Measurements from ENCODE around the gene TMEM86B. TPM values are rescaled to one million over a fixed set of nuclear protein-coding genes. Genes with fewer than 3 reads are reported as not detected.
A peak's percentile ranks its signal among the peaks of the same experiment; 100 is the strongest.

TMEM86B gene
- total and polyA plus RNA-seq, 5 donors from 2014 or later, result 0.25 to 13.3 (median 0.66) TPM; not detected in 1

DNA sequence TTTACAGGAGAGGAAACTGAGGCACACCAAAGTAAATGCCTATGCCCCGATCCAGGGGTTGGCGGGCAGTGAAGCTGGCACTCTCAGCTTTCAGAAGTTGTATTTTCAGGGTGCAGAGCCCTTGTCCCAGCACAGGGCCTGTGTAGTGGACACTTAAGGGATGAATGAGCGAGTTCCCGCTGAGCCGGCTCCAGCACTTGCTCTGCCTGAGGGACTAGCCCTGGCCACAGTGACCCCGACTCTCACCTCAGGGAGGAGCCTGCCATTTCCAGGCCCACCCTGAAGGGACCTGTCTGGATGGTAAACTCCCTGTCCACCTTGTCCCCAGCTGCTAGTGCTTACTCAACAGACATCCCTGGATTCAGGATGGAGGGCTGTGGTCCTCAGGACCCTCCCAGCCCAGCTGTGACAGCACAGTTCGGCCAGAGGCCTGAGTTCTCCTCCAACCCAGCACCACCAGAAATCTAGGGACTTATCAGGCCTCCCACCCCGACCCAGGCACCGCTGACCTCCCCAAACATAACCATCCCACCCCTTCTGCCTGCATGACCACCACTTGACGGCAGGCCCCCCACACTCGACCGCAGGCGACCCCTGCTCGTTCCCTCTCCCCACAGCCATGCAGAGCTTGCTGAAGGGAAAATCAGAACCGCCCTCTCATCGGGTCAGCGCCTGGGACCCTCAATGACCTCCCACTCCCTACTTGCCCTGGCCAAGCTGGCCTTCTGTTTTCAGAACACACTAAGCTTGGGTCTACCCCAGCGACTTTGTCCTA lies 21.9 kb upstream of the TMEM86B start:
- peaks cover 38% of the 10 kb centered on the region for H3K36me3 ChIP-seq (ENCODE audit: control insufficient read depth, insufficient read depth, low read length)
- no peaks in the 10 kb centered on the region for H3K9me3 Mint-ChIP-seq
- no peak overlapping the region for H3K4me3 ChIP-seq (ENCODE audit: low read depth, low read length)
- peaks cover 69% of the 10 kb centered on the region for H3K4me1 ChIP-seq (ENCODE audit: control insufficient read depth, insufficient read depth, low read length, poor library complexity, severe bottlenecking)
- H3K4me1 Mint-ChIP-seq, result peaks cover 10 to 72% (median 34%) of the 10 kb centered on the region in 4 donors
- H3K36me3 Mint-ChIP-seq, result peaks cover 12% of the 10 kb centered on the region
- peak overlapping the region; percentile 93 for H3K27ac ChIP-seq (ENCODE audit: insufficient read depth, low read length, poor library complexity, severe bottlenecking)
- no peaks in the 10 kb centered on the region for H3K27me3 Mint-ChIP-seq
- no peak for DNase-seq
- no peaks in the 10 kb centered on the region for H3K9me3 ChIP-seq (ENCODE audit: control insufficient read depth in 2 of 2, low read length in 2 of 2)
- no peaks in the 10 kb centered on the region for H3K27me3 ChIP-seq (ENCODE audit: control insufficient read depth, insufficient read depth, low read length)
- peak overlapping the region in 3 of 4 donors; percentile 66 to 88 (median 81) for H3K4me3 Mint-ChIP-seq
- peak overlapping the region; percentile 94 to 99 (median 96) for H3K27ac Mint-ChIP-seq
- no peak for ATAC-seq (ENCODE audit: low read depth in 2 of 2)

GRCh38 chr19:55249841-55250240 lies 21.3 kb upstream of the TMEM86B start:
- Histone ChIP-seq H3K36me3 (ENCODE audit: control insufficient read depth, insufficient read depth, low read length) (peaks cover 44% of the 10 kb centered on the region), H3K4me1 (ENCODE audit: control insufficient read depth, insufficient read depth, low read length, poor library complexity, severe bottlenecking) (peaks cover 63% of the 10 kb centered on the region), H3K4me3 (ENCODE audit: low read depth, low read length) (no peak overlapping the region), H3K9me3 (ENCODE audit: control insufficient read depth in 2 of 2, low read length in 2 of 2) (no peaks in the 10 kb centered on the region), H3K27ac (ENCODE audit: insufficient read depth, low read length, poor library complexity, severe bottlenecking) (no peak overlapping the region), H3K27me3 (ENCODE audit: control insufficient read depth, insufficient read depth, low read length) (no peaks in the 10 kb centered on the region)
- peaks cover 11% of the 10 kb centered on the region for H3K36me3 Mint-ChIP-seq
- peaks cover 10 to 66% (median 30%) of the 10 kb centered on the region in 4 donors for H3K4me1 Mint-ChIP-seq
- H3K4me3 Mint-ChIP-seq, result no peak overlapping the region
- no peak overlapping the region for H3K27ac Mint-ChIP-seq
- no peaks in the 10 kb centered on the region for H3K27me3 Mint-ChIP-seq
- no peak for ATAC-seq (ENCODE audit: low read depth in 2 of 2)
- H3K9me3 Mint-ChIP-seq, result no peaks in the 10 kb centered on the region
- DNase-seq, result no peak

DNA sequence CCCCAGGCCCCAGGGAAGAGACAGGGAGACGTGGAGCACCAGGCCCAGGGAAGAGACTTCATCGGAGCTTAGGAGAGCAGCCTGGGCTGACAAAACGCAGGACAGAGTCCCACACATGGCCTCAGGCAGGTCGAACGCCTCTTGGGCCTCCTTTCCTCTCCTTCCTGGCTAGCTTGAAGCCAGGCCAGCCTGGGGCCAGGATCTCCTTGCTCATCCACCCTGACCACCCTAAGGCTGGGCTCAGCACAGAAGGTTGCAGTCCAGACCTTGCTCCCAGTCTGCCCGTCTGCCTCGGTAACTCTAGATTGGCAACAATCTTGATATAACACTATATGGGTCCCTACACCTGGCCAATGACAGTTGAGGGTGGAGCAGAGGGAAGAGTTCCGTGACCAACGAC lies 20.1 kb upstream of the TMEM86B start:
- Histone ChIP-seq H3K4me3 (ENCODE audit: low read depth, low read length) (no peak overlapping the region), H3K27me3 (ENCODE audit: control insufficient read depth, insufficient read depth, low read length) (no peaks in the 10 kb centered on the region), H3K4me1 (ENCODE audit: control insufficient read depth, insufficient read depth, low read length, poor library complexity, severe bottlenecking) (peaks cover 52% of the 10 kb centered on the region), H3K36me3 (ENCODE audit: control insufficient read depth, insufficient read depth, low read length) (peaks cover 55% of the 10 kb centered on the region), H3K27ac (ENCODE audit: insufficient read depth, low read length, poor library complexity, severe bottlenecking) (no peak overlapping the region), H3K9me3 (ENCODE audit: control insufficient read depth in 2 of 2, low read length in 2 of 2) (no peaks in the 10 kb centered on the region)
- H3K27me3 Mint-ChIP-seq, result no peaks in the 10 kb centered on the region
- peak overlapping the region in 1 of 3 donors; percentile 73 for H3K27ac Mint-ChIP-seq
- peaks cover 4 to 55% (median 24%) of the 10 kb centered on the region in 4 donors for H3K4me1 Mint-ChIP-seq
- peaks cover 15% of the 10 kb centered on the region for H3K36me3 Mint-ChIP-seq
- ATAC-seq (ENCODE audit: low read depth in 2 of 2), result no peak
- H3K4me3 Mint-ChIP-seq, result peak overlapping the region in 3 of 4 donors; percentile 64 to 85 (median 64)
- no peak for DNase-seq
- H3K9me3 Mint-ChIP-seq, result no peaks in the 10 kb centered on the region

DNA sequence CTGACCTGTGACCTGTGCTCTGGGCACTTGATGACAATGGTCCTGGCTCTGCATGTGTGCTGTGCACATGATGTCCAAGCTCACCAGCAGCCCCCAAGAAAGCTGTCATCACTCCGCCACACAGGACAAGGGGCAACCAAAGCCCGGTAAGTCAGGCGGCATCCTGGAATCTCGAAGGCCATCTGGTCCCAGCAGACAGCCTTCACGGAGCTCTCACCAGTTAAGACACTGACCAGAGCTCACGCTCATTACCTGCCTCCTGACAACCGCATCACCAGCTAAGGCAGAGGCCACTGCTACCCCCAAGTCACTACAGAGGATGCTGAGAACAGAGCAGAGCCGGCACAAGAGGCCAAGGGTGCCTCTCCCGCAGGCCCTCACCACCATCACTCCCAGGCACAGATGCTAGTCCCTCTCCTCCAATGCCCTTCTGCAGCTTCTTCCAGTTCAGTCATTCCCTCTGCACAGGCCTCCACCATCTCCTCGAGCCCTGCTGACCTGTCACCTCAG lies 19.7 kb upstream of the TMEM86B start:
- peaks cover 47% of the 10 kb centered on the region for H3K4me1 ChIP-seq (ENCODE audit: control insufficient read depth, insufficient read depth, low read length, poor library complexity, severe bottlenecking)
- no peak overlapping the region for H3K27ac ChIP-seq (ENCODE audit: insufficient read depth, low read length, poor library complexity, severe bottlenecking)
- H3K36me3 Mint-ChIP-seq, result peaks cover 15% of the 10 kb centered on the region
- H3K4me3 ChIP-seq (ENCODE audit: low read depth, low read length), result no peak overlapping the region
- no peaks in the 10 kb centered on the region for H3K27me3 Mint-ChIP-seq
- no peak for DNase-seq
- no peaks in the 10 kb centered on the region for H3K9me3 Mint-ChIP-seq
- no peak overlapping the region for H3K27ac Mint-ChIP-seq
- peaks cover 4 to 50% (median 19%) of the 10 kb centered on the region in 4 donors for H3K4me1 Mint-ChIP-seq
- H3K4me3 Mint-ChIP-seq, result peak overlapping the region in 2 of 4 donors; percentile 41 to 64
- no peaks in the 10 kb centered on the region for H3K9me3 ChIP-seq (ENCODE audit: control insufficient read depth in 2 of 2, low read length in 2 of 2)
- peaks cover 60% of the 10 kb centered on the region for H3K36me3 ChIP-seq (ENCODE audit: control insufficient read depth, insufficient read depth, low read length)
- no peaks in the 10 kb centered on the region for H3K27me3 ChIP-seq (ENCODE audit: control insufficient read depth, insufficient read depth, low read length)
- ATAC-seq (ENCODE audit: low read depth in 2 of 2), result no peak

DNA sequence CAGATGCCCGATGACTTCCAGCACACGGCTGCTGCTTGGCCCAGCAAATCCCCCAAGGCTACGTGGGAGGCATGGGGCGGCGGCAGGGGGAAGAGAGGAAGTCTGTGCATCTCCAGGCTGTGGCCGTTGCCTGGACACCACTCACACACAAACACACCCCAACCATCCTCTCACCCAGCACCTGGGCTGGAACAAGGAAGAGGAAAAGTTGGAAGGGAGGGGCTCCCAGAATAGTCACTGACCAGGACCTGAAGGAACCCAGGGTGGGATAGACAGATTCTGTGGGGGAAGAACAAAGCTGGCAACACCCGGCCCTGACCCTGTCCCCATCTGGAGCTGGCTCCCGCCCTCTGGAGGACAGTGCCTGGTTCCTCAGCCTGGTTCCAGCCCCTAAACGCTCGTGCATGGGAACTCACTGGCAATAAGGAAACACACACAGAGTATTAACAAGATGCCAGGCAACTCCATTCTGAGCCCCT lies 19.1 kb upstream of the TMEM86B start:
- Histone ChIP-seq H3K27me3 (ENCODE audit: control insufficient read depth, insufficient read depth, low read length) (no peaks in the 10 kb centered on the region), H3K36me3 (ENCODE audit: control insufficient read depth, insufficient read depth, low read length) (peaks cover 64% of the 10 kb centered on the region), H3K4me3 (ENCODE audit: low read depth, low read length) (no peak overlapping the region), H3K4me1 (ENCODE audit: control insufficient read depth, insufficient read depth, low read length, poor library complexity, severe bottlenecking) (peaks cover 42% of the 10 kb centered on the region), H3K27ac (ENCODE audit: insufficient read depth, low read length, poor library complexity, severe bottlenecking) (no peak overlapping the region), H3K9me3 (ENCODE audit: control insufficient read depth in 2 of 2, low read length in 2 of 2) (no peaks in the 10 kb centered on the region)
- H3K4me1 Mint-ChIP-seq, result peaks cover 4 to 46% (median 20%) of the 10 kb centered on the region in 4 donors
- peak overlapping the region in 1 of 3 donors; percentile 48 for H3K27ac Mint-ChIP-seq
- no peaks in the 10 kb centered on the region for H3K27me3 Mint-ChIP-seq
- DNase-seq (no peak), ATAC-seq (ENCODE audit: low read depth in 2 of 2) (no peak)
- peak overlapping the region in 1 of 4 donors; percentile 64 for H3K4me3 Mint-ChIP-seq
- H3K9me3 Mint-ChIP-seq, result no peaks in the 10 kb centered on the region
- H3K36me3 Mint-ChIP-seq, result peaks cover 17% of the 10 kb centered on the region

DNA sequence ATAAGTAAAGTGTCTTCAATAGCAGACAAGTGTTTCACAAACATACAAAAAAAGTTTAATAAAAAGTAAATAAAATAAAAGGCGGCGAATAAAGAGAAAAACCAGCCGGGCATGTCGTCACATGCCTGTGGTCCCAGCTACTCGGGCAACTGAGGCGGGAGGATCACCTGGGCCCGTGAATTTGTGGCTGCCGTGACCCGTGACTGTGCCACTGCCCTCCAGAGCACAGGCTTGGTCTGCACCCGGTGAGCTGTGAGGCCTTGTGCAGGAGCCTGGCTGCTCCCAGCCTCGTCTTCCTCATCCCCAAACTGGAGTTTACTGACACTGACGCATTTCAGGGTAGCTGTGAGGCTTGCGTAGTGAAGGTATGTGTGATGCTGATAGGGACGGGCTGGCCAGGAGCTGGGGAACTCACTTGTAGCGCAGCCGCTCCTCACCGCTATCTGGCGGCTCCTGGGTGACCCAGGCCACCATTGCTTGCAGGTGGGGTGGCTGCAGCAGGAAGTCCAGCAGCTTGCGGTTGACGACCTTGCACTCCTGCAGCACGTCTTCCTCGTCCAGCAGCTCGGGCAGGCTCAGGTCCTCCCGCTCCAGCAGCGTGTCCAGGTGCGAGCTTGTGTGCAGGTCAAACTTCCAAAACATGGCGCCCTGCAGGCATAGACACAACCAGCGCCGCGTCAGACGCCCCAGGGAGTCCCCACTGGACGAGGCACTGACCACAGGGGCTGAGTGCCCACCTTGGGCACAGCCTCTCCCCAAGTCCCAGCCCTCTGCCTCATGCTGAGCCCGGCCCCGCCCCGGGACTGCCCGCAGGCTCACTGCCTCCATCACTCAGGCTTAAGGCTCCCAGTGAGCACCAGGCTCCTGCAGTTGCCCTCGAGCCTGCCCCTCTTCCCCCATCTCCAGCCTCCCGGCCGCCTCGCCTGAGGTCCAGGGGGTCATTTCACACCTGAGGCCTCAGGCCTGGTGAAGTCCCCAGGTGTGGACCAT lies 18.2 kb upstream of the TMEM86B start:
- ATAC-seq (ENCODE audit: low read depth in 2 of 2) (no peak), DNase-seq (no peak)
- Histone ChIP-seq H3K4me1 (ENCODE audit: control insufficient read depth, insufficient read depth, low read length, poor library complexity, severe bottlenecking) (peaks cover 33% of the 10 kb centered on the region), H3K4me3 (ENCODE audit: low read depth, low read length) (no peak overlapping the region), H3K27me3 (ENCODE audit: control insufficient read depth, insufficient read depth, low read length) (no peaks in the 10 kb centered on the region), H3K9me3 (ENCODE audit: control insufficient read depth in 2 of 2, low read length in 2 of 2) (no peaks in the 10 kb centered on the region), H3K36me3 (ENCODE audit: control insufficient read depth, insufficient read depth, low read length) (peaks cover 73% of the 10 kb centered on the region), H3K27ac (ENCODE audit: insufficient read depth, low read length, poor library complexity, severe bottlenecking) (no peak overlapping the region)
- Mint-ChIP-seq H3K27me3 (no peaks in the 10 kb centered on the region), H3K27ac (no peak overlapping the region), H3K4me1 (peaks cover 2 to 38% (median 19%) of the 10 kb centered on the region in 4 donors), H3K4me3 (no peak overlapping the region), H3K9me3 (no peaks in the 10 kb centered on the region), H3K36me3 (peaks cover 18% of the 10 kb centered on the region)

DNA sequence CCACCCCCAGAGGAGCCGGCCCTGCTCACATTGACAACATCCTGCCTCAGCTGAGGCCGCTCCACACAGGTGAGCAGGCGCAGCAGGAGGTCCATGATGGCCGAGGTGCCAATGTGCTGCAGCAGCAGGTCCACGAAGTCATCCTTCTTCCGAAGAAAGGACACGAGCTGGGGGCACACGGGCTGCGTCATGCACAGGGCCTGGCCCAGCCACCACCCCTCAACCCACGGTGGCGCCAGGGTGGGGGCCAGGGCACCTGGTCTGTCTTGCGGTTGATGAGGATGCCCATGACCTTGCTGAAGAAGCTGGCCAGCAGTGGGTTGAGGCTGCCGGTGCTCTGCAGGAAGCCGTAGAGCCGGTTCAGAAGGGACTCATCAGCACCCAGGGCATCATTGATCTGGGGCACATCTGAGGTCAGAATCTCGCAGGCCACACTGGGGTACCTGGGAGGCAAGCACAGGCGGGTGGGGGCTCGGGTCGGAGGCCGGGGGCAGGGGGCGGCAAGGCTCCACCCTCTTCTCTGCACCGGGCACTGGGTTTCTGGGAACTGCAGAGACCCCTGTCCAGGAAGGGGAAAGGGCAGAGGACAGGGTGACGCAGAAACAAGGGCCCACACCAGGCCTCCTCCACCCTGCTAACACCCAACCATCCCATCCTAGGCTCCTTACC lies 16.8 kb upstream of the TMEM86B start:
- DNase-seq (no peak), ATAC-seq (ENCODE audit: low read depth in 2 of 2) (no peak)
- H3K36me3 ChIP-seq (ENCODE audit: control insufficient read depth, insufficient read depth, low read length), result peaks cover 85% of the 10 kb centered on the region
- no peak overlapping the region for H3K27ac ChIP-seq (ENCODE audit: insufficient read depth, low read length, poor library complexity, severe bottlenecking)
- H3K27ac Mint-ChIP-seq, result no peak overlapping the region
- H3K4me3 Mint-ChIP-seq, result no peak overlapping the region
- no peaks in the 10 kb centered on the region for H3K9me3 ChIP-seq (ENCODE audit: control insufficient read depth in 2 of 2, low read length in 2 of 2)
- peaks cover 0 to 25% (median 11%) of the 10 kb centered on the region in 4 donors for H3K4me1 Mint-ChIP-seq
- no peaks in the 10 kb centered on the region for H3K9me3 Mint-ChIP-seq
- H3K4me1 ChIP-seq (ENCODE audit: control insufficient read depth, insufficient read depth, low read length, poor library complexity, severe bottlenecking), result peaks cover 19% of the 10 kb centered on the region
- H3K36me3 Mint-ChIP-seq, result peaks cover 9% of the 10 kb centered on the region
- H3K27me3 ChIP-seq (ENCODE audit: control insufficient read depth, insufficient read depth, low read length), result no peaks in the 10 kb centered on the region
- H3K27me3 Mint-ChIP-seq, result no peaks in the 10 kb centered on the region
- no peak overlapping the region for H3K4me3 ChIP-seq (ENCODE audit: low read depth, low read length)

Measured in CD4-positive, CD25-positive, alpha-beta regulatory T cell (primary cell).